Activated T-helper 2 cell treated with anti-CD3 and anti-CD28 coated beads, Interferon-gamma antibody, Interleukin-2, Interleukin-4, amounts not matched to agents 10 μg/mL and 5 μg/mL and 100 μg/mL, durations not matched to agents 14 hours and 24 hours and 36 hours (primary cell): ENCODE results near the gene SYK. TPM values are rescaled to one million over a fixed set of nuclear protein-coding genes. Genes with fewer than 3 reads are reported as not detected.
"Not testable (repeated sequence)": the region's sequence is repeated elsewhere in the genome, so short reads cannot be mapped to it uniquely, and the experiment has no call there.

ENCODE experiments used
- DNase-seq: peaks from one replicate; pipeline ENCODE4 v3.0.0; 2021; ENCODE audit warnings: low spot score
- H3K27ac Mint-ChIP-seq: one replicate; pipeline ENCODE4 v1.8.0; 2021; ENCODE audit warnings: mixed read lengths
- H3K27me3 Mint-ChIP-seq: one replicate; pipeline ENCODE4 v1.8.0; 2021; ENCODE audit warnings: low read depth, mixed read lengths
- H3K36me3 Mint-ChIP-seq: one replicate; pipeline ENCODE4 v1.8.0; 2021; ENCODE audit warnings: low read depth, mixed read lengths
- H3K4me1 Mint-ChIP-seq: one replicate; pipeline ENCODE4 v1.8.0; 2021; ENCODE audit warnings: low read depth, mixed read lengths
- H3K4me3 Mint-ChIP-seq: one replicate; pipeline ENCODE4 v1.8.0; 2021; ENCODE audit warnings: low read depth, mild to moderate bottlenecking, moderate library complexity, mixed read lengths
- H3K9me3 Mint-ChIP-seq: one replicate; pipeline ENCODE4 v1.8.0; 2021; ENCODE audit warnings: mixed read lengths
- intact Hi-C: fragments of 100-400 bp; cut with micrococcal nuclease; formaldehyde crosslinking; loops from one replicate; pipeline ENCODE4 v1.15.1; 2023
- total RNA-seq: library from RNA; stranded (reverse); gene quantifications from 2 replicates; pipeline ENCODE4 v1.2.3, GENCODE V29; 2022

SYK gene
- total RNA-seq, 1 donor from 2014 or later, result 0.80 TPM

DNA sequence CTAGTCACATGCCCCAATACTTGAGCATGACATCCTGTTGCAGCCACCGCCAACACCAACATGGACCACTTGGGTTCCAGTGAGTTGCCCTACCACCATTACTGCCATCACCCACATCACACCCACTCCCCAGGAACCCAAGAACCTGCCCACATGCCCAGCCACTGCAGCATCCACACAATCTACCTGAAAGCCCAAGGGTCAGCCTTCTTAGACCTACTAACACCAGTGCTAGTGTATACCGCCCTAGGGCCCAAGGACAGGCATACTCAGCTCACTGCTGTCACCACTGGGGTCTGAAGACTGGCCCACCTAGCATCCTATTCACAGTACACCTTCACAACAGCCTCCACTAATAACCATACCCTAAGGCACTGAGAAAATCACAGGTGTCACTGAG, 82.0 kb downstream of the SYK start:
- Mint-ChIP-seq H3K4me3 (no peak overlapping the region), H3K27ac (no peak overlapping the region), H3K36me3 (no peaks in the 10 kb centered on the region), H3K27me3 (peaks cover 3% of the 10 kb centered on the region), H3K9me3 (no peaks in the 10 kb centered on the region), H3K4me1 (no peaks in the 10 kb centered on the region)
- no peak for DNase-seq
- intact Hi-C loops, result no loop called here

DNA sequence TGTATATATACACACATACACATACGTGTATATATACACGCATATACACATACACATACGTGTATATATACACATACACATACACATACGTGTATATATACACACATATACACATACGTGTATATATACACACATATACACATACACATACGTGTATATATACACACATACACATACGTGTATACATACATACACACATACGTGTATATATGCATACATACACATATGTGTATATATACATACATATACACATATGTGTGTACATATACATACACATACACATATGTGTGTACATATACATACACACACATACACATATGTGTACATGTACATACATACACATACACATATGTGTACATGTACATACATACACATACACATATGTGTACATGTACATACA, 82.6 kb downstream of the SYK start:
- no peaks in the 10 kb centered on the region for H3K36me3 Mint-ChIP-seq
- H3K27ac Mint-ChIP-seq, result no peak overlapping the region
- H3K4me3 Mint-ChIP-seq, result no peak overlapping the region
- intact Hi-C loops, result no loop called here
- no peaks in the 10 kb centered on the region for H3K9me3 Mint-ChIP-seq
- H3K27me3 Mint-ChIP-seq, result peaks cover 3% of the 10 kb centered on the region
- H3K4me1 Mint-ChIP-seq, result no peaks in the 10 kb centered on the region
- DNase-seq, result no peak

DNA sequence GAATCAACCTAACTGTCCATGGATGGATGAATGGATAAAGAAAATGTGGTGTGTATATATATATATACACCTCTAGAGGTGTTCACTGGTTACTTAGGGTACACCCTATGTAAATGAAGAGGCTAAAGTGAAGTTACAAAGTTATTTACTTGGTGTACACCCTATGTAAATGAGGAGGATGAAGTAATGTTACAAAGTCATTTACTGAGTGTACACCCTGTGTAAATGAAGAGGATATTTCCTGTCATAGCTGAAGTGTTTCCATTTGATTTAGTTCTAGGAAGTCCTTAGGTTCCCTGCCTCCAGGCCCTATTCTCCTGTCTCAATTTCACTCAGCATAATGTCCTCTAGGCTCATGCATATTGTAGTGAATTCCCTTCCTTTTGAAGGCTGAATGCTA, 85.2 kb downstream of the SYK start:
- H3K4me3 Mint-ChIP-seq, H3K4me1 Mint-ChIP-seq, H3K27ac Mint-ChIP-seq, DNase-seq, H3K36me3 Mint-ChIP-seq, H3K27me3 Mint-ChIP-seq, H3K9me3 Mint-ChIP-seq, intact Hi-C loops: not testable (repeated sequence)

DNA sequence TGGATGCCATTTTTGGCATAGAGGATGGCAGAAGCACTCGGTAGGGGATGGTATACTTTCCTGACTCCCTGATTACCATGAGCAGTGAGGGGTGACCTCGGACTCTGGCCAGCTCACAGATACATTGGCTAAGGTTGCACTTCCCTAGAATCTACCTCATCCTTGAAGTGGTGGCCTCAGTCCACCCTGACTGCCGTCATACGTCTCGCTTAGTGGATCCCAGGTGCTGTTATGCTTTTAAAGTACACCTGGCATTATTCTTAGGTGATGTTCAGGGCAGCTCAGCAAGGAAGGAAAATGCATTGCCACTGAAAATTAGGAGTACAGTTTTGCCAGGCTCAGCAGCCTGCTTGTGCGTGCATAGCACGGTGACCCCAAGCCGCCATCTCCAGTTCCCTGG, 87.3 kb downstream of the SYK start:
- DNase-seq, result no peak
- H3K9me3 Mint-ChIP-seq, result no peaks in the 10 kb centered on the region

DNA sequence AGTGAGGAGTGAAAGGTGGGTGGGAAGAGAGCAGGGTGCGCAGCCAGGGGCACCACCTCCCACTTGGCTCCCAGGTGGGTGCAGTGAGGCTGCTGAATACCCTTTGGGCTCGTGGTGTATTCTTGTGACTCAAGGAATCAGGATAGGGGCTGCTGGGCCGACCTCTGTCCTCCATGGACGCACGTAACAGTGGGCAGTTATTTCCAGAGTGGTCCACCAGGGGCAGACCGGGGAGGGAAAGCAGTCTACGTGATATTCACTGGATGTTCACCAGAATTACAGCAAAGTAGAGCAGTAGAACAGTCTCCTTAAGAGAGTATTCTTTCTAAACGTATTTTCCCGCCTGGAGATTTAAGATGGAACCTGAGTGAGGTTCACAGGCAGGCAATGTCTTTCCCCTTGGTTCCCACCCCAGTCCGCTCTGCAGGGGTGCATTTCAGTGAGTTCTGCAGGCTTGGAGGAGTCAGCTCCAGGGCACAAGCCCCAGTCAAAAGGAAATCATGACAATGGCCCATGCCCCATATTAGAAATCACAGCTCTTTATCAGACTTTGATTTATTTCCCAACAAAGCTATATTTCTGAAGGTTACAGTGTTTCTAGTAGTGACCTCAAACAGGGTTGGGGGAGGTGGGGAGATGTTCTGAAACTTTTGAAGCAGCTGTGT, 88.7 kb downstream of the SYK start:
- DNase-seq, result no peak
- peaks cover 16% of the 10 kb centered on the region for H3K27me3 Mint-ChIP-seq
- no peak overlapping the region for H3K27ac Mint-ChIP-seq
- no peaks in the 10 kb centered on the region for H3K4me1 Mint-ChIP-seq
- intact Hi-C loops, result no loop called here
- H3K9me3 Mint-ChIP-seq, result no peaks in the 10 kb centered on the region
- no peaks in the 10 kb centered on the region for H3K36me3 Mint-ChIP-seq
- no peak overlapping the region for H3K4me3 Mint-ChIP-seq

More for the DNA sequence above, 87.3 kb downstream of the SYK start:
- no peaks in the 10 kb centered on the region for H3K4me1 Mint-ChIP-seq
- intact Hi-C loops, result no loop called here
- peaks cover 14% of the 10 kb centered on the region for H3K27me3 Mint-ChIP-seq
- no peaks in the 10 kb centered on the region for H3K36me3 Mint-ChIP-seq
- no peak overlapping the region for H3K4me3 Mint-ChIP-seq
- H3K27ac Mint-ChIP-seq, result no peak overlapping the region

DNA sequence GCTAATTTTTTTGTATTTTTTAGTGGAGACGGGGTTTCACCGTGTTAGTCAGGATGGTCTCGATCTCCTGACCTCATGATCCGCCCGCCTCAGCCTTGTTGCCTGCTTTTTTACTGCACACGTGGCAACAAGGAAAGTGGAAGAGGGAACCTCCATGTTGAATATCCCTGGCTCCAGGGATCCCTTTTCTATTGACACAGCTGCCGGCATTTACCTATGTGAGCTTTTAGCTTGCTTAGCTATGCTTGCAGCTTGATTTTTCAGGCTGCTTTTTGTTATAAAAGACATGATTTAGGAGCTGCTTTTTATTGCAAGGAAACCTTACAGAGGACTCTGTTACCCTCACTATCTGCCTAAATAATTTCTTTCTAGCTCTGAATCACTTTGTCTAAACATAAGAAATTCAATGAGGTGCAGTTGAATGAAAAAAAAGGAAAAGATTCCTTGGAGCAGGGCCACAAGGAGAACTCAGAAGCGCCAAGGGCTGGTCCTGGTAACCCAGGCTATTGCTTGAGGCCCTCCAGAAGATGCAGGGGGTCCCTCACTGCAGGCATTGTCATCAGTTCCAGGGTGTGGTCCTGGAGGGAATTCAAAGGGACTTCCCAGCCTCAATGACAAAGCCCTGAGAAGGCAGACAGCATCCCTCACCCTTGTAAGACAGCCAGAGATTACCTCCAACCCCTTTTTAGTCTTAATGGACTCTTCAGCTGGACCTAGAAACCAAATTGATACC, 89.9 kb downstream of the SYK start:
- intact Hi-C loops, result no loop called here
- H3K9me3 Mint-ChIP-seq, result no peaks in the 10 kb centered on the region
- H3K4me3 Mint-ChIP-seq, result no peak overlapping the region
- no peak overlapping the region for H3K27ac Mint-ChIP-seq
- H3K4me1 Mint-ChIP-seq, result no peaks in the 10 kb centered on the region
- DNase-seq, result no peak
- no peaks in the 10 kb centered on the region for H3K36me3 Mint-ChIP-seq
- peaks cover 14% of the 10 kb centered on the region for H3K27me3 Mint-ChIP-seq

DNA sequence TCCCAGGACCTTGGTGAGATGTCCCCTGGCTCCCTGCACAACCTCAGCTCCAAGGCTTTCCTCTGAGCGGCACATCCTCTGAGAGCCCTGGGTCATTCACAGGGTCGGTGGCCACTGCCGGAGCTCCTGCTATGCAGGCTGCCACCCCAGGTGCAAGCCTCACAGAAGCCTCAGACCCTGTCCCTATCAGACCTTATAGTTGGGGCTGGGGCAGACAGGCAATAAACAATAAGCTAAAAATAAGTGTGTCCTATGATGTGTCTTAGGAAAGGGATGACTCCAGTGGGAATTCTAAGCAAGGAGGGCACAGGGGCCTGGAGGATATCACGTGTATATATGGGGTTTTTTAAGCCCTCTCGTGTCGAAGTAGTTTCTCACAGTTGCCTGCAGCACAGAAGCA, 91.3 kb downstream of the SYK start:
- no peaks in the 10 kb centered on the region for H3K9me3 Mint-ChIP-seq
- no peak for DNase-seq
- H3K4me3 Mint-ChIP-seq, result no peak overlapping the region
- H3K27ac Mint-ChIP-seq, result no peak overlapping the region
- H3K27me3 Mint-ChIP-seq, result peaks cover 14% of the 10 kb centered on the region
- intact Hi-C loops, result no loop called here
- H3K36me3 Mint-ChIP-seq, result no peaks in the 10 kb centered on the region
- no peaks in the 10 kb centered on the region for H3K4me1 Mint-ChIP-seq

DNA sequence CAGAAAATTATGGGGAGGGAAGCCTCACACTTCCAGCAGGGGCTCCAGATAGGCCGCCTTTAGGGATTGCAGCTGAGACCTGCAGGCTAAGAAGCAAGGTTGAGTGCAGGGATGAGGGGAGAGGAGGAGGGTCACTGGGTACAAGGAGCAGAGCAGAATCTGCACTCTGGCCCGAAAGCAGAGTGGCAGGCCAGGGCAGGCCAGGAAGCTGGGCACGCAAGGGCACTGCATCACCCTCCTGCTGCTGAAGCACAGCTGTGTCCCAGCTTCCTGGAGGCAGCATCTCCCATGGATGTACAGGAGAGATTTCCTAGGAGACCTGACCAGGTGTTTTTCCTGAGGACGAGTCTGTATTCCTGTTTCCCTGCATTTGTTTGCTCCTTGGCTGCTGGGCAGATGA, 92.1 kb downstream of the SYK start:
- no peaks in the 10 kb centered on the region for H3K4me1 Mint-ChIP-seq
- H3K9me3 Mint-ChIP-seq, result no peaks in the 10 kb centered on the region
- intact Hi-C loops, result no loop called here
- peaks cover 14% of the 10 kb centered on the region for H3K27me3 Mint-ChIP-seq
- no peak overlapping the region for H3K27ac Mint-ChIP-seq
- H3K36me3 Mint-ChIP-seq, result no peaks in the 10 kb centered on the region
- no peak overlapping the region for H3K4me3 Mint-ChIP-seq
- no peak for DNase-seq

DNA sequence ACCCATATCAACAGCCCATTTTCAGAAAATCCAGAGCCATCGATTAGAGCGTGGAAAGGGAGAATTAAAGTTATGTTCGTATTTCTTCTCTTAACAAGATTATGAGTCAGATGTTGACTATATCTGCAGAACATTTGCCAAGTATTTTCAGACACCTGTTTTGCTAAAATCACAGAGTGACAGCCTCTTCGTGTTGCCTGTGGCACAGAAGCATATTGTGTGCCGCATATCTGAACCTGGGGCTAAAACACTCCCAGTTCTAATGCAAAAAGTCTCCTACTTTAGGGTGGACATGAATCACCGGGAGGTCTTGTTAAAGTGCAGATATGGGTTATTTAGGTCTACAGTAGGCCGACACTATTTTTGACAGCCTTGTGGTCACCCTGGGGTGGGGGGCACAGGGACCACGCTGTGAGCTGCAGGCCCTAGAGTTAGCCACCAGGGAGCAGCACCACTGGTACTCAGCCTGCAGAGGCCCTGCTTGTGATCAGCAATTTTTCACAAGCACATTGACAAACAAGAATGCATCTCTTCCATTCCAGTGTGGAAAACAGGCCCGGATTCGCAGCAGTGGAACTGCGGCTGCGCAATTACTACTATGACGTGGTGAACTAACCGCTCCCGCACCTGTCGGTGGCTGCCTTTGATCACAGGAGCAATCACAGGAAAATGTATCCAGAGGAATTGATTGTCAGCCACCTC, 93.5 kb downstream of the SYK start:
- H3K4me1 Mint-ChIP-seq, result no peaks in the 10 kb centered on the region
- no peak overlapping the region for H3K4me3 Mint-ChIP-seq
- intact Hi-C loops, result no loop called here
- no peaks in the 10 kb centered on the region for H3K9me3 Mint-ChIP-seq
- no peaks in the 10 kb centered on the region for H3K36me3 Mint-ChIP-seq
- H3K27me3 Mint-ChIP-seq, result peaks cover 14% of the 10 kb centered on the region
- DNase-seq, result no peak
- H3K27ac Mint-ChIP-seq, result no peak overlapping the region

DNA sequence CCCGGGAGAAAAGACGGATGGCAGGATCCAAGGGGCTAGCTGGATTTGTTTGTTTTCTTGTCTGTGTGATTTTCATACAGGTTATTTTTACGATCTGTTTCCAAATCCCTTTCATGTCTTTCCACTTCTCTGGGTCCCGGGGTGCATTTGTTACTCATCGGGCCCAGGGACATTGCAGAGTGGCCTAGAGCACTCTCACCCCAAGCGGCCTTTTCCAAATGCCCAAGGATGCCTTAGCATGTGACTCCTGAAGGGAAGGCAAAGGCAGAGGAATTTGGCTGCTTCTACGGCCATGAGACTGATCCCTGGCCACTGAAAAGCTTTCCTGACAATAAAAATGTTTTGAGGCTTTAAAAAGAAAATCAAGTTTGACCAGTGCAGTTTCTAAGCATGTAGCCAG, 94.2 kb downstream of the SYK start:
- Mint-ChIP-seq H3K4me1 (no peaks in the 10 kb centered on the region), H3K36me3 (no peaks in the 10 kb centered on the region), H3K27ac (no peak overlapping the region), H3K4me3 (no peak overlapping the region), H3K9me3 (no peaks in the 10 kb centered on the region), H3K27me3 (peaks cover 14% of the 10 kb centered on the region)
- intact Hi-C loops, result no loop called here
- no peak for DNase-seq

DNA sequence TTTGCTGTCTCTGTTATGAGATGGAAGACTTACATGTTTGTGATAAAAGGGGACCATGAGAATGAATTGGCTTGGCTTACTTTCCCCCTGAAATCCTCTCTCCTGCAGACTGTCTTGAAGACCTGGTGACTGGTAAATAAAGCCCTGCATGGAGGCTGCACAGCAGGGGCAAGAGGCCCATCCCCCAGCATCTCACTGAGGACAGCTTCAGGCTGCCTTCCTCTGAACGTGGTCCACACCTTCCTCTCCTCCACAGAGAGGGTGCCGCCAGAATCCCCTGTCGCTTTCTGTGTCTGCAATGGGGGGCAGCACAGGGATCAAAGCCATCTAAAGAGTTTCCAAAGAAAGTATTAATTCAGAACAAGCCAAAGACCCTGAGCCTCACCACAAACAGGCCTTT, 94.6 kb downstream of the SYK start:
- DNase-seq, result no peak
- no peaks in the 10 kb centered on the region for H3K4me1 Mint-ChIP-seq
- H3K4me3 Mint-ChIP-seq, result no peak overlapping the region
- no peaks in the 10 kb centered on the region for H3K9me3 Mint-ChIP-seq
- no peaks in the 10 kb centered on the region for H3K36me3 Mint-ChIP-seq
- H3K27me3 Mint-ChIP-seq, result peaks cover 14% of the 10 kb centered on the region
- intact Hi-C loops, result no loop called here
- H3K27ac Mint-ChIP-seq, result no peak overlapping the region

DNA sequence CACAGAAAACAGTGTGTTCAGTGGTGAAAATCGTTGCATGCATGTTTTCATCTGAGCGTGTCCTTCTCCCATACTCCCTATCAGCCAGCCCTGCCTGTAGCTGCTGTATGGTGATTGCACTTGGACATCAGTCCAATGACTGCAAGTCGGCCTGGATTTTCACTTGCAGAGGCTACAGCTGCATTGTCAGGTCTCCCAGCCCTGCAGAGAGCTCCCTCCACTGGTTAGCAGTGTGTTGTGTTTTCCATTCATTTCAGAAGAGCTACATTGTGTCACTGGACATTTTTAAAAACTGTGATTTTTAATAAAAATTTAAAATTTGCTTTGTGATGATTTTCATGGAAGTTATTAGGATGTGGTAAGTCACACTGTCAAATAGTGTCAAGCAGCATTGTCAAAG, 96.6 kb downstream of the SYK start:
- H3K4me3 Mint-ChIP-seq, result no peak overlapping the region

DNA sequence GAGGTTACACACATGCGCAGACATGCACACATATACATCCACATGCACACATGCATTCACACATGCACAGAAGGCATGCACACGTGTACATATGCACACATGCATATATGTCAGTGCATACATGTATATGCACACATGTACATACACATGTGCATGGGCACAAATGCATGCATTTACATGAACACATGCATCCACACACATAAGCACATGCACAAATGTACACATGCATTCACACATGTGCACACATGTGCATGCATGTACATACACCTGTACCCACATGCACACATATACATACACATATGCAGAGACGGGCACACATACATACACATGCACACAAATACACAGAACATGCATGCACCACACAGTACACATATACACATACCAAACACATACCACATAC, 97.7 kb downstream of the SYK start:
- no peaks in the 10 kb centered on the region for H3K36me3 Mint-ChIP-seq
- intact Hi-C loops, result no loop called here
- no peak overlapping the region for H3K4me3 Mint-ChIP-seq
- peaks cover 3% of the 10 kb centered on the region for H3K27me3 Mint-ChIP-seq
- no peak for DNase-seq
- H3K9me3 Mint-ChIP-seq, result no peaks in the 10 kb centered on the region
- no peak overlapping the region for H3K27ac Mint-ChIP-seq
- H3K4me1 Mint-ChIP-seq, result no peaks in the 10 kb centered on the region

More for the DNA sequence above, 96.6 kb downstream of the SYK start:
- no peaks in the 10 kb centered on the region for H3K36me3 Mint-ChIP-seq
- no peak overlapping the region for H3K27ac Mint-ChIP-seq
- intact Hi-C loops, result no loop called here
- H3K27me3 Mint-ChIP-seq, result peaks cover 7% of the 10 kb centered on the region
- DNase-seq, result no peak
- no peaks in the 10 kb centered on the region for H3K4me1 Mint-ChIP-seq
- H3K9me3 Mint-ChIP-seq, result no peaks in the 10 kb centered on the region
